Activated CD4-positive, alpha-beta memory T cell treated with anti-CD3 and anti-CD28 coated beads, Interleukin-2, amount 10 ng/mL, durations not matched to agents 7 days and 5 days (primary cell): ENCODE measurements around the gene POC1A. TPM values are rescaled to one million over a fixed set of nuclear protein-coding genes. Genes with fewer than 3 reads are reported as not detected.

Source experiments
- CTCF ChIA-PET: fragments of 350-600 bp; sonication (Branson Sonifier 250); formaldehyde crosslinking; loops from one replicate; lab custom pipeline; 2021; ENCODE audit warnings: antibody characterized with exemption, inconsistent platforms; lab: Charles Lee
- POLR2A ChIA-PET: fragments of 350-600 bp; sonication (Branson Sonifier 250); formaldehyde crosslinking; loops from one replicate; lab custom pipeline; 2021; ENCODE audit warnings: antibody characterized with exemption; lab: Charles Lee
- DNase-seq: peaks from one replicate; pipeline ENCODE4 v3.0.0-alpha.2; 2020
- H3K27ac Mint-ChIP-seq: one replicate; pipeline ENCODE4 v1.8.0; 2021; ENCODE audit warnings: mild to moderate bottlenecking, mixed read lengths
- H3K27me3 Mint-ChIP-seq: one replicate; pipeline ENCODE4 v1.8.0; 2021; ENCODE audit warnings: mixed read lengths
- H3K36me3 Mint-ChIP-seq: one replicate; pipeline ENCODE4 v1.8.0; 2021; ENCODE audit warnings: low read depth, mixed read lengths
- H3K4me1 Mint-ChIP-seq: one replicate; pipeline ENCODE4 v1.8.0; 2021; ENCODE audit warnings: mixed read lengths
- H3K4me3 Mint-ChIP-seq: one replicate; pipeline ENCODE4 v1.8.0; 2021; ENCODE audit warnings: mild to moderate bottlenecking, mixed read lengths
- H3K9me3 Mint-ChIP-seq: one replicate; pipeline ENCODE4 v1.8.0; 2021; ENCODE audit warnings: mixed read lengths
- total RNA-seq, 2 experiments: library from RNA; stranded (reverse); gene quantifications; one replicate each; pipeline ENCODE4 v1.2.3, GENCODE V29; 2021

POC1A gene
- total RNA-seq, 2 experiments from 2014 or later: 24.8 to 25.6 TPM

GRCh38 chr3:52056521-52056967, 97.7 kb downstream of the POC1A start, which contains the start of gene DUSP7:
TSS of gene DUSP7 (minus strand) at chr3:52056571. CDS start at chr3:52056366, 205 bp downstream.
- Mint-ChIP-seq H3K27ac (peak within 1 kb of the TSS; percentile 87), H3K9me3 (no peaks in the 10 kb centered on the region), H3K36me3 (peaks cover 32% of the 10 kb centered on the region), H3K4me3 (peak within 1 kb of the TSS; percentile 87), H3K27me3 (no peaks in the 10 kb centered on the region), H3K4me1 (peaks cover 36% of the 10 kb centered on the region)
- peak; percentile 76 for DNase-seq
- ChIA-PET CTCF (interaction anchor here (0.8 to 7.5 kb wide), 12 partner anchors 14 to 174 kb away, joined by 3 to 50 read pairs (median 5); partner anchors contain the start of genes ABHD14B, PARP3, POC1A and RPL29), POLR2A (interaction anchor here (0.6 to 6.6 kb wide), 22 partner anchors 9 to 356 kb away, joined by 3 to 46 read pairs (median 4); partner anchors contain the start of genes ABHD14A, ACY1, POC1A and RPL29)

- DNase-seq: peak; percentile 57
- no peaks in the 10 kb centered on the region for H3K9me3 Mint-ChIP-seq
- no peaks in the 10 kb centered on the region for H3K27me3 Mint-ChIP-seq
Measured at GRCh38 chr3:52055537-52056351, 98.5 kb downstream of the POC1A start.

GRCh38 chr3:52054661-52055511, 99.3 kb downstream of the POC1A start:
- ChIA-PET CTCF (interaction anchor here (1.2 to 7.5 kb wide), 8 partner anchors 10 to 163 kb away, joined by 4 to 50 read pairs (median 8); partner anchors contain the start of genes PARP3, POC1A and RRP9), POLR2A (interaction anchor here (0.9 to 6.6 kb wide), 10 partner anchors 10 to 100 kb away, joined by 3 to 46 read pairs (median 4); partner anchors contain the start of genes ABHD14B, ACY1, POC1A and RPL29)
- Mint-ChIP-seq H3K27me3 (no peaks in the 10 kb centered on the region), H3K36me3 (peaks cover 43% of the 10 kb centered on the region), H3K4me1 (peaks cover 46% of the 10 kb centered on the region), H3K27ac (peak overlapping the region; percentile 97), H3K4me3 (peak overlapping the region; percentile 87), H3K9me3 (no peaks in the 10 kb centered on the region)
- peak; percentile 38 for DNase-seq

More at GRCh38 chr3:52055537-52056351, 98.5 kb downstream of the POC1A start:
- peak overlapping the region; percentile 87 for H3K27ac Mint-ChIP-seq
- H3K4me3 Mint-ChIP-seq: peak overlapping the region; percentile 87
- POLR2A ChIA-PET: interaction anchor here (0.7 to 6.6 kb wide), 19 partner anchors 8 to 357 kb away, joined by 3 to 46 read pairs (median 4); partner anchors contain the start of genes ABHD14A, ACY1, POC1A and RPL29
- peaks cover 37% of the 10 kb centered on the region for H3K36me3 Mint-ChIP-seq
- CTCF ChIA-PET: interaction anchor here (0.6 to 7.5 kb wide), 11 partner anchors 14 to 114 kb away, joined by 3 to 50 read pairs (median 5); partner anchors contain the start of genes ABHD14B, PARP3, POC1A and RPL29
- H3K4me1 Mint-ChIP-seq: peaks cover 41% of the 10 kb centered on the region

GRCh38 chr3:52053307-52054304, 100.6 kb downstream of the POC1A start:
- Mint-ChIP-seq H3K27me3 (no peaks in the 10 kb centered on the region), H3K9me3 (no peaks in the 10 kb centered on the region), H3K27ac (peak overlapping the region; percentile 97), H3K4me1 (peaks cover 46% of the 10 kb centered on the region), H3K36me3 (peaks cover 52% of the 10 kb centered on the region), H3K4me3 (peak overlapping the region; percentile 87)
- peak; percentile 53 for DNase-seq
- CTCF ChIA-PET: interaction anchor here (0.6 to 7.5 kb wide), 20 partner anchors 8 to 166 kb away, joined by 3 to 50 read pairs (median 4); partner anchors contain the start of genes ABHD14B, PARP3, POC1A and RPL29
- POLR2A ChIA-PET: interaction anchor here (0.8 to 6.6 kb wide), 20 partner anchors 8 to 663 kb away, joined by 3 to 46 read pairs (median 4); partner anchors contain the start of genes ABHD14B, ACY1, POC1A and RBM15B

GRCh38 chr3:52052831-52053306, 101.4 kb downstream of the POC1A start:
- Mint-ChIP-seq H3K27ac (peak overlapping the region; percentile 97), H3K9me3 (no peaks in the 10 kb centered on the region), H3K4me3 (peak overlapping the region; percentile 87), H3K36me3 (peaks cover 52% of the 10 kb centered on the region), H3K4me1 (peaks cover 45% of the 10 kb centered on the region), H3K27me3 (no peaks in the 10 kb centered on the region)
- ChIA-PET CTCF (interaction anchor here (0.6 to 7.5 kb wide), 20 partner anchors 33 to 167 kb away, joined by 3 to 50 read pairs (median 4); partner anchors contain the start of genes ABHD14B, PARP3, POC1A and RPL29), POLR2A (interaction anchor here (0.8 to 6.6 kb wide), 16 partner anchors 9 to 662 kb away, joined by 3 to 46 read pairs (median 4); partner anchors contain the start of genes ACY1, RBM15B and RPL29)
- peak; percentile 69 for DNase-seq

DNA sequence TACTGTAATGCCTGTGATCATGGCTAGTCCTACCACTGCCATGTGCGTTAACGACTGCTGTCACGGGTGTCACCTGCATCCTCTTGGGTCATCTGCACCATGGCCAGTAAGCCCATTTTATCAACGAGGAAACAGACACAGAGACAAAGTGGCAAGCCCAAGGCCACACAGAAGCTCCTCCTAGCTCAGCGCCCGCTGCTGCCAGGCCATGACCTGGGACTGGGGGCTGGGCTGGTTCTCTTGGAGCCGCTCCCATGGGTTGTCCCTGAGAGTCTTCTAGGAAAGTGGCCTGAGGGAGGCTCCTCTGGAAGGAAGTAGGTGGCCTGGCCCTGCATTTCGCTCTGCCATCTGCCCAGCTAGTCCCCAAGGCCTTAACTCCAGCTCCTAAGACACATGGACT, 102.8 kb downstream of the POC1A start:
- Mint-ChIP-seq H3K27me3 (no peaks in the 10 kb centered on the region), H3K9me3 (no peaks in the 10 kb centered on the region), H3K4me1 (peaks cover 41% of the 10 kb centered on the region), H3K36me3 (peaks cover 52% of the 10 kb centered on the region), H3K27ac (peak overlapping the region; percentile 97), H3K4me3 (peak overlapping the region; percentile 87)
- DNase-seq: no peak
- ChIA-PET CTCF (interaction anchor here (0.6 to 7.5 kb wide), 5 partner anchors 50 to 1392 kb away, joined by 3 to 50 read pairs (median 5); partner anchors contain the start of gene ABHD14B), POLR2A (interaction anchor here (0.8 to 6.6 kb wide), 3 partner anchors 8 to 226 kb away, joined by 3 to 46 read pairs (median 4); partner anchors contain the start of gene RPL29)

DNA sequence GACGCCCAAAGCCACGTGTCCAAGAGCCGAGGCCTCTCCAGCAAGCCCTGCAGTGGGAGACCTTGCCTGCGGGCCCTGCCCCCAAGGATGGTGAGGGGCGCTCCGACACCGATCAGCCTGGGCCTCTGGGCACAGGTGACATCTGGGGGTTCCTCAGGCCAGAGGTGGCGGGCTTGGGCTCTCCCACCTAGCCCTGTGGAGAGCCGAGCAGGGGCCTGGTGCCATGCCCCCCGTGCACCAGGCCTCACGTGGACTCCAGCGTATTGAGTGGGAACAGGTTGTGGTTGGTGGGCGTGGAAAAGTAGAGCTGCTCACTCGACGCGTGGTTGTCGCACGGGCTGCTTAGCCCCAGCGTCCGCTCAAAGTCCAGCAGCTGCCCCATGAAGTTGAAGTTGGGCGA, 103.7 kb downstream of the POC1A start:
- Mint-ChIP-seq H3K4me3 (no peak overlapping the region), H3K27ac (no peak overlapping the region), H3K27me3 (no peaks in the 10 kb centered on the region), H3K36me3 (peaks cover 52% of the 10 kb centered on the region), H3K4me1 (peaks cover 41% of the 10 kb centered on the region), H3K9me3 (no peaks in the 10 kb centered on the region)
- ChIA-PET POLR2A (no interaction called here), CTCF (no interaction called here)
- no peak for DNase-seq

DNA sequence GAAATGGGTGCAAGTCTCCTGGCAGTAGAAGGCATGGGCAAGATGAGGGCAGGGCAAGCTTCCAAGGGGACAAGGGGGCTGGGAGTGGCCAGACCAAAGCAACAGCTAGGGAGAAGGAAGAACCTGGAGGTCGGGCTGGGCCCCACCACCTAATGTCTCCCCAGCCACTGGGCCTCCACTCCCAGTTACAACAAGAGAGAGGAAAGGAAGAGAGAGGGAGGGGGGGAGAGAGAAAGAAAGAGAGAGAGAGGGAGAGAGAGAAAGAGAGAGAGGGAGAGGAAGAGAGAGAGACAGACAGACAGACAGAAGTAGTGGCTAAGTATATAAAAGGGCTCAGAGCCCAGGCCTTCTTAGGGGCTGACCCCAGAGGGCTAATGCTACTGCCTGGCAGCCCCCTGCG, 104.7 kb downstream of the POC1A start:
- no peak for DNase-seq
- H3K4me3 Mint-ChIP-seq: no peak overlapping the region
- H3K27me3 Mint-ChIP-seq: no peaks in the 10 kb centered on the region
- H3K4me1 Mint-ChIP-seq: peaks cover 39% of the 10 kb centered on the region
- H3K36me3 Mint-ChIP-seq: peaks cover 49% of the 10 kb centered on the region
- no peak overlapping the region for H3K27ac Mint-ChIP-seq
- no peaks in the 10 kb centered on the region for H3K9me3 Mint-ChIP-seq
- ChIA-PET POLR2A (no interaction called here), CTCF (interaction anchor here (0.7 kb wide), 1 partner anchor 38 kb away, joined by 3 read pairs; no protein-coding TSS in a partner anchor)

DNA sequence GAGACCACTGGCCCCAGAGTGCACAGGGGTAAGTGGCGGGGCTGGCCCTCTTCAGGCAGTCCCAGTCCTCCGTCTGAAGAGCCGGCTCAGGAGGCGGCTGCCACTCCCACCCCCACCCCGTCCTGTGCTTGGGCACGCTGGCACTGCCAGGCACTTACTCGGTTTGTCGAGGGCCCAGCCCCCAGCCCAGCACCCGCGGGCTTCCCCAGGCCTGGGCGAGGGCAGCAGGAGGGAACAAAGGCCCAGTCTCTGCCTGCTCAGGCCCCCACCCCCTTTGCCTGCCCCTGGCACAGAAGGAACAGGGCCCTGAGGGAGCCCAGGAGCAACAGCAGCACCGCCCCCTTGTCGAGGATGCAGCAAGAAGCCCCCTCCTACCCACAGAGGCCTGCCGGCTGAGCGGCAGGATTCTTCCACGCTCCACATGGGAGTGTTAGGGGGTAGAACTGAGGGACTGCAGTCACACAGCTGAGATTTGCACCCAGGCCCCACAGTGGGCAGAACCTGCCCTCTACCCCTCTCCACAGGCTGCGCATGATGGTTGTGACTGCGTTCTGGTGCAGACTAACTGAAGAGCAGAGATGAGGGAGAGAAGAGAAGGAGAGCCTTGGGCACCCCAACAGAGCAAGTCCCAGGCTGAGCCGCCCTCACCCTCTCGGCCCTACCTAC, 106.8 kb downstream of the POC1A start:
- ChIA-PET CTCF (no interaction called here), POLR2A (interaction anchor here (1.1 kb wide), 1 partner anchor 9 kb away, joined by 5 read pairs; the partner anchor contains the start of gene DUSP7)
- H3K4me1 Mint-ChIP-seq: peaks cover 18% of the 10 kb centered on the region
- H3K36me3 Mint-ChIP-seq: peaks cover 28% of the 10 kb centered on the region
- no peak overlapping the region for H3K4me3 Mint-ChIP-seq
- H3K27ac Mint-ChIP-seq: no peak overlapping the region
- DNase-seq: no peak
- no peaks in the 10 kb centered on the region for H3K9me3 Mint-ChIP-seq
- H3K27me3 Mint-ChIP-seq: no peaks in the 10 kb centered on the region

- H3K27me3 Mint-ChIP-seq: no peaks in the 10 kb centered on the region
- no peak overlapping the region for H3K4me3 Mint-ChIP-seq
- ChIA-PET POLR2A (interaction anchor here (1.1 kb wide), 1 partner anchor 9 kb away, joined by 5 read pairs; the partner anchor contains the start of gene DUSP7), CTCF (no interaction called here)
- H3K36me3 Mint-ChIP-seq: peaks cover 22% of the 10 kb centered on the region
- H3K9me3 Mint-ChIP-seq: no peaks in the 10 kb centered on the region
- H3K4me1 Mint-ChIP-seq: peaks cover 15% of the 10 kb centered on the region
- no peak for DNase-seq
- H3K27ac Mint-ChIP-seq: no peak overlapping the region
Measured at GRCh38 chr3:52046902-52047239, 107.4 kb downstream of the POC1A start.
